Neural progenitor cell (in vitro differentiated cells): ENCODE measurements around the gene LBX2. TPM values are rescaled to one million over a fixed set of nuclear protein-coding genes. Genes with fewer than 3 reads are reported as not detected.
A peak's percentile ranks its signal among the peaks of the same experiment; 100 is the strongest.

Source experiments
- DNase-seq: peaks from one replicate; pipeline ENCODE4 v3.0.0-alpha.2; 2016; ENCODE audit warnings: low spot score
- H2AFZ ChIP-seq: fragments of 200-600 bp; sonication (generic); replicated peaks from 2 replicates; pipeline ENCODE4 v1.6.1; 2016; ENCODE audit warnings: antibody characterized with exemption
- H3F3A ChIP-seq: fragments of 200-600 bp; sonication (generic); 2 replicates; pipeline ENCODE4 v1.6.1; 2016; ENCODE audit warnings: antibody characterized with exemption, low read depth
- H3K27ac ChIP-seq: fragments of 200-600 bp; sonication (generic); 2 replicates; pipeline ENCODE4 v1.5.1; 2016; ENCODE audit warnings: mild to moderate bottlenecking
- H3K27me3 ChIP-seq: fragments of 200-600 bp; sonication (generic); 2 replicates; pipeline ENCODE4 v1.6.1; 2016; ENCODE audit warnings: mild to moderate bottlenecking, moderate library complexity
- H3K36me3 ChIP-seq: fragments of 200-600 bp; sonication (generic); 2 replicates; pipeline ENCODE4 v1.5.1; 2016
- H3K4me1 ChIP-seq: fragments of 200-600 bp; sonication (generic); 2 replicates; pipeline ENCODE4 v1.6.1; 2016; ENCODE audit warnings: mixed run types
- H3K4me2 ChIP-seq: fragments of 200-600 bp; sonication (generic); 2 replicates; pipeline ENCODE4 v1.6.1; 2016
- H3K4me3 ChIP-seq: fragments of 200-600 bp; sonication (generic); 2 replicates; pipeline ENCODE4 v1.5.1; 2016
- H3K79me2 ChIP-seq: fragments of 200-600 bp; sonication (generic); 2 replicates; pipeline ENCODE4 v1.6.1; 2016; ENCODE audit warnings: low read depth
- H3K9ac ChIP-seq: fragments of 200-600 bp; sonication (generic); 2 replicates; pipeline ENCODE4 v1.6.1; 2016
- H3K9me3 ChIP-seq: fragments of 200-600 bp; sonication (generic); 2 replicates; pipeline ENCODE4 v1.5.1; 2016; ENCODE audit warnings: low read depth
- H4K20me1 ChIP-seq: fragments of 200-600 bp; sonication (generic); 2 replicates; pipeline ENCODE4 v1.6.1; 2016; ENCODE audit warnings: low read depth
- H3K27ac Mint-ChIP-seq: 3 replicates; pipeline ENCODE4 v1.8.0; 2021; ENCODE audit warnings: mixed read lengths
- H3K27me3 Mint-ChIP-seq: 2 replicates; pipeline ENCODE4 v1.8.0; 2022; ENCODE audit warnings: low read depth, mild to moderate bottlenecking, inconsistent platforms, moderate library complexity, mixed read lengths; ENCODE audit not compliant: insufficient read depth
- H3K36me3 Mint-ChIP-seq: 3 replicates; pipeline ENCODE4 v1.8.0; 2021; ENCODE audit warnings: mixed read lengths
- H3K4me1 Mint-ChIP-seq: 3 replicates; pipeline ENCODE4 v1.8.0; 2021; ENCODE audit warnings: mixed read lengths
- H3K4me3 Mint-ChIP-seq: 3 replicates; pipeline ENCODE4 v1.8.0; 2021; ENCODE audit warnings: mild to moderate bottlenecking, moderate library complexity, mixed read lengths
- H3K9me3 Mint-ChIP-seq: 3 replicates; pipeline ENCODE4 v1.8.0; 2020; ENCODE audit warnings: mixed read lengths
- CTCF ChIP-seq: fragments of 200-600 bp; sonication (generic); IDR thresholded peaks from 2 replicates; pipeline ENCODE4 v1.5.1; 2017; ENCODE audit warnings: antibody characterized with exemption, mild to moderate bottlenecking
- EZH2 ChIP-seq: fragments of 200-600 bp; sonication (generic); IDR thresholded peaks from 2 replicates; pipeline ENCODE4 v1.6.1; 2017; ENCODE audit warnings: antibody characterized with exemption, mild to moderate bottlenecking, moderate library complexity
- EZH2phosphoT487 ChIP-seq: fragments of 200-600 bp; sonication (generic); IDR thresholded peaks from 2 replicates; pipeline ENCODE4 v1.6.1; 2017; ENCODE audit warnings: antibody characterized with exemption
- total RNA-seq: library from RNA; depleted of rRNA; stranded (reverse); fragments of >200 nt; gene quantifications from 2 replicates; pipeline ENCODE4 v1.2.3, GENCODE V29; 2015; ENCODE audit warnings: low replicate concordance

Gene LBX2
- total RNA-seq, 1 donor from 2014 or later: not detected

GRCh38 chr2:74500578-74500946 is 1.2 kb upstream of the LBX2 start:
- H3K27ac ChIP-seq: no peak overlapping the region
- Mint-ChIP-seq H3K36me3 (peaks cover 13% of the 10 kb centered on the region), H3K27ac (no peak overlapping the region), H3K27me3 (peaks cover 89% of the 10 kb centered on the region), H3K4me3 (no peak overlapping the region), H3K9me3 (peaks cover 2% of the 10 kb centered on the region), H3K4me1 (peaks cover 44% of the 10 kb centered on the region)
- no peak for DNase-seq
- no peak for TF ChIP-seq CTCF
- no peak for TF ChIP-seq EZH2
- no peak for TF ChIP-seq EZH2phosphoT487
- H3K9me3 ChIP-seq: no peaks in the 10 kb centered on the region
- peaks cover under 1% of the 10 kb centered on the region for H3K79me2 ChIP-seq
- peaks cover 35% of the 10 kb centered on the region for H3K4me1 ChIP-seq
- no peak overlapping the region for H3K9ac ChIP-seq
- H4K20me1 ChIP-seq: peaks cover 35% of the 10 kb centered on the region
- H3F3A ChIP-seq: peaks cover 50% of the 10 kb centered on the region
- no peak overlapping the region for H2AFZ ChIP-seq
- peaks cover 100% of the 10 kb centered on the region for H3K27me3 ChIP-seq
- H3K4me2 ChIP-seq: no peak overlapping the region
- no peak overlapping the region for H3K4me3 ChIP-seq
- no peaks in the 10 kb centered on the region for H3K36me3 ChIP-seq

GRCh38 chr2:74499940-74500577 is 656 bp upstream of the LBX2 start:
- H4K20me1 ChIP-seq: peaks cover 35% of the 10 kb centered on the region
- Mint-ChIP-seq H3K27ac (no peak overlapping the region), H3K4me1 (peaks cover 43% of the 10 kb centered on the region), H3K9me3 (peaks cover 2% of the 10 kb centered on the region), H3K36me3 (peaks cover 8% of the 10 kb centered on the region), H3K4me3 (peak overlapping the region; percentile 46), H3K27me3 (peaks cover 89% of the 10 kb centered on the region)
- H3K4me2 ChIP-seq: peak overlapping the region; percentile 91
- no peak for DNase-seq
- no peak overlapping the region for H3K9ac ChIP-seq
- no peak overlapping the region for H3K4me3 ChIP-seq
- no peak overlapping the region for H3K27ac ChIP-seq
- H2AFZ ChIP-seq: no peak overlapping the region
- H3K4me1 ChIP-seq: peaks cover 35% of the 10 kb centered on the region
- no peaks in the 10 kb centered on the region for H3K36me3 ChIP-seq
- H3K79me2 ChIP-seq: no peaks in the 10 kb centered on the region
- peaks cover 100% of the 10 kb centered on the region for H3K27me3 ChIP-seq
- TF ChIP-seq CTCF (no peak), EZH2 (no peak), EZH2phosphoT487 (no peak)
- H3K9me3 ChIP-seq: no peaks in the 10 kb centered on the region
- peaks cover 50% of the 10 kb centered on the region for H3F3A ChIP-seq

GRCh38 chr2:74498500-74499266 is 720 bp downstream of the LBX2 start:
- no peaks in the 10 kb centered on the region for H3K36me3 ChIP-seq
- peak overlapping the region; percentile 91 for H3K4me2 ChIP-seq
- Mint-ChIP-seq H3K36me3 (no peaks in the 10 kb centered on the region), H3K27ac (no peak overlapping the region), H3K9me3 (peaks cover 2% of the 10 kb centered on the region), H3K4me3 (peak overlapping the region; percentile 79), H3K4me1 (peaks cover 32% of the 10 kb centered on the region), H3K27me3 (peaks cover 76% of the 10 kb centered on the region)
- H4K20me1 ChIP-seq: peaks cover 35% of the 10 kb centered on the region
- H3K4me1 ChIP-seq: peaks cover 35% of the 10 kb centered on the region
- H2AFZ ChIP-seq: peak overlapping the region; percentile 66
- DNase-seq: peak; percentile 88
- TF ChIP-seq EZH2 (peak; percentile 29), EZH2phosphoT487 (peak; percentile 95), CTCF (no peak)
- no peaks in the 10 kb centered on the region for H3K9me3 ChIP-seq
- peaks cover 41% of the 10 kb centered on the region for H3F3A ChIP-seq
- no peak overlapping the region for H3K9ac ChIP-seq
- H3K27me3 ChIP-seq: peaks cover 97% of the 10 kb centered on the region
- H3K79me2 ChIP-seq: no peaks in the 10 kb centered on the region
- peak overlapping the region; percentile 48 for H3K4me3 ChIP-seq
- H3K27ac ChIP-seq: no peak overlapping the region
